SU-DHL-6 (cell line): ENCODE results near the gene IFI44.

Source experiments
- EZH2phosphoT487 ChIP-seq: fragments of 200-600 bp; sonication (generic), shearing (Covaris generic); conservative IDR thresholded peaks from 2 replicates; pipeline ENCODE4 v1.6.1; 2018; ENCODE audit warnings: mild to moderate bottlenecking, antibody characterized with exemption, low read length, moderate library complexity, mixed read lengths
- TF ChIP-seq, protein P1 (sequence below): fragments of 200-600 bp; sonication (generic); IDR thresholded peaks from one replicate; pipeline ENCODE4 v1.5.1; 2017; ENCODE audit warnings: antibody characterized with exemption, mild to moderate bottlenecking, low read length, moderate library complexity; ENCODE audit not compliant: insufficient read depth, poor library complexity, severe bottlenecking

DNA sequence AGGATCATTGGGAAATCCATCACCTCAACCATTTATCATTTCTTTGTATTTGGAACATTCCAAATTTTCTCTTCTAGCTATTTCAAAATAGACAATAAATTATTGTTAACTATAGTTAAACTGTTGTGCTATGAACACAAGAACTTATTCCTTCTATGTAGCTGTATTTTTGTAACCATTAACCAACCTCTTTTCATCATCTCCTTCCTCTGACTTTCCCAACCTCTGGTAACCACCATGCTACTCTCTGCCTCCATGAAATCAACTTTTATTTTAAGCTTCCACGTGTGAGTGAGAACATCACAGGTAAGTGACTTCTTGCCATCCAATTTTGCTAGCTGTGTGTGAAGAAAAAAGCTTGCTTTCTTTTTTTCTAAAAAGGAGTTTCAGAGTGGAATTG is 29.0 kb upstream of the IFI44 start:
- no peak for TF ChIP-seq EZH2phosphoT487
- TF ChIP-seq, protein P1, sequence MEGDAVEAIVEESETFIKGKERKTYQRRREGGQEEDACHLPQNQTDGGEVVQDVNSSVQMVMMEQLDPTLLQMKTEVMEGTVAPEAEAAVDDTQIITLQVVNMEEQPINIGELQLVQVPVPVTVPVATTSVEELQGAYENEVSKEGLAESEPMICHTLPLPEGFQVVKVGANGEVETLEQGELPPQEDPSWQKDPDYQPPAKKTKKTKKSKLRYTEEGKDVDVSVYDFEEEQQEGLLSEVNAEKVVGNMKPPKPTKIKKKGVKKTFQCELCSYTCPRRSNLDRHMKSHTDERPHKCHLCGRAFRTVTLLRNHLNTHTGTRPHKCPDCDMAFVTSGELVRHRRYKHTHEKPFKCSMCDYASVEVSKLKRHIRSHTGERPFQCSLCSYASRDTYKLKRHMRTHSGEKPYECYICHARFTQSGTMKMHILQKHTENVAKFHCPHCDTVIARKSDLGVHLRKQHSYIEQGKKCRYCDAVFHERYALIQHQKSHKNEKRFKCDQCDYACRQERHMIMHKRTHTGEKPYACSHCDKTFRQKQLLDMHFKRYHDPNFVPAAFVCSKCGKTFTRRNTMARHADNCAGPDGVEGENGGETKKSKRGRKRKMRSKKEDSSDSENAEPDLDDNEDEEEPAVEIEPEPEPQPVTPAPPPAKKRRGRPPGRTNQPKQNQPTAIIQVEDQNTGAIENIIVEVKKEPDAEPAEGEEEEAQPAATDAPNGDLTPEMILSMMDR, result no peak
